GM19395 (cell line): ENCODE results near the gene OXSR1.
"Not testable (repeated sequence)": the region's sequence is repeated elsewhere in the genome, so short reads cannot be mapped to it uniquely, and the experiment has no call there.

Experiments
- ATAC-seq: cut with Tn5 transposase; IDR thresholded peaks from one replicate; pipeline ENCODE4 v1.9.1; 2021; ENCODE audit warnings: mild to moderate bottlenecking, moderate library complexity; ENCODE audit not compliant: unreplicated experiment

Gene OXSR1

GRCh38 chr3:38141173-38141951 is 24.0 kb upstream of the OXSR1 start:
- ATAC-seq, result no peak

GRCh38 chr3:38141952-38142273 is 23.4 kb upstream of the OXSR1 start:
- ATAC-seq, result no peak

- ATAC-seq, result no peak
Measured at GRCh38 chr3:38142959-38143358, 22.4 kb upstream of the OXSR1 start.

- no peak for ATAC-seq
Measured at GRCh38 chr3:38143511-38143910, 21.8 kb upstream of the OXSR1 start.

- no peak for ATAC-seq
Measured at GRCh38 chr3:38146504-38146903, 18.8 kb upstream of the OXSR1 start.

GRCh38 chr3:38147421-38147820 is 17.9 kb upstream of the OXSR1 start:
- no peak for ATAC-seq

- ATAC-seq, result no peak
Measured at GRCh38 chr3:38148311-38148882, 16.9 kb upstream of the OXSR1 start.

GRCh38 chr3:38149708-38150107 is 15.6 kb upstream of the OXSR1 start:
- ATAC-seq, result no peak

GRCh38 chr3:38150780-38151528 is 14.4 kb upstream of the OXSR1 start:
- ATAC-seq, result no peak

- no peak for ATAC-seq
Measured at GRCh38 chr3:38151667-38152265, 13.6 kb upstream of the OXSR1 start.

- no peak for ATAC-seq
Measured at GRCh38 chr3:38152609-38153008, 12.7 kb upstream of the OXSR1 start.

- ATAC-seq, result no peak
Measured at GRCh38 chr3:38153221-38153620, 12.1 kb upstream of the OXSR1 start.

- no peak for ATAC-seq
Measured at GRCh38 chr3:38154033-38154494, 11.3 kb upstream of the OXSR1 start.

GRCh38 chr3:38154625-38155255 is 10.6 kb upstream of the OXSR1 start:
- no peak for ATAC-seq

- ATAC-seq, result no peak
Measured at GRCh38 chr3:38155825-38156224, 9.5 kb upstream of the OXSR1 start.

GRCh38 chr3:38157117-38157516 is 8.2 kb upstream of the OXSR1 start:
- no peak for ATAC-seq

GRCh38 chr3:38157595-38157994 is 7.7 kb upstream of the OXSR1 start:
- ATAC-seq, result no peak

- ATAC-seq, result no peak
Measured at GRCh38 chr3:38158472-38158871, 6.9 kb upstream of the OXSR1 start.

GRCh38 chr3:38160704-38161103 is 4.6 kb upstream of the OXSR1 start:
- ATAC-seq, result not testable (repeated sequence)

- ATAC-seq, result no peak
Measured at GRCh38 chr3:38163117-38163840, 2.1 kb upstream of the OXSR1 start.
